HG03521 (cell line): ENCODE data around the gene RBM10.

ENCODE experiments used
- ATAC-seq: cut with Tn5 transposase; IDR thresholded peaks from one replicate; pipeline ENCODE4 v1.9.1; 2021; ENCODE audit warnings: mild to moderate bottlenecking, moderate library complexity; ENCODE audit not compliant: unreplicated experiment

Gene RBM10

GRCh38 chrX:47146936-47147859 is 2.2 kb downstream of the RBM10 start:
- ATAC-seq = no peak

DNA sequence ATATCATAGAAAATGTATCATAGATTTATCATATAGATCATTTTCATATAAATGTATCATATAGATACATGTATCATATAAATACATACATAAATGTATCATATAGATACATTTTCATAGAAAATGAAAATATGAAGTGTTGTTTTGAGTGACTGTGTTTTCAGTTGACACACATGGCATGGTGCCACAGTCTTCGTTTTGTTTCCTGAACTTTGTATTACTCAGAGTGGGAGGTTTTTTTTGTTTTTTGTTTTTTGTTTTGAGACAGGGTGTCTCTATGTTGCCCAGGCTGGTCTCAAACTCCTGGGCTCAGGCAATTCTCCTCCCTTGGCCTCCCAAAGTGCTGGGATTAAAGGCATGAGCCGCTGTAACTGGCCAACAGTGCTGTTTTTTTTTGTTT is 3.9 kb downstream of the RBM10 start:
- no peak for ATAC-seq

- ATAC-seq = no peak
Observed at GRCh38 chrX:47151435-47151834, 6.4 kb downstream of the RBM10 start.

DNA sequence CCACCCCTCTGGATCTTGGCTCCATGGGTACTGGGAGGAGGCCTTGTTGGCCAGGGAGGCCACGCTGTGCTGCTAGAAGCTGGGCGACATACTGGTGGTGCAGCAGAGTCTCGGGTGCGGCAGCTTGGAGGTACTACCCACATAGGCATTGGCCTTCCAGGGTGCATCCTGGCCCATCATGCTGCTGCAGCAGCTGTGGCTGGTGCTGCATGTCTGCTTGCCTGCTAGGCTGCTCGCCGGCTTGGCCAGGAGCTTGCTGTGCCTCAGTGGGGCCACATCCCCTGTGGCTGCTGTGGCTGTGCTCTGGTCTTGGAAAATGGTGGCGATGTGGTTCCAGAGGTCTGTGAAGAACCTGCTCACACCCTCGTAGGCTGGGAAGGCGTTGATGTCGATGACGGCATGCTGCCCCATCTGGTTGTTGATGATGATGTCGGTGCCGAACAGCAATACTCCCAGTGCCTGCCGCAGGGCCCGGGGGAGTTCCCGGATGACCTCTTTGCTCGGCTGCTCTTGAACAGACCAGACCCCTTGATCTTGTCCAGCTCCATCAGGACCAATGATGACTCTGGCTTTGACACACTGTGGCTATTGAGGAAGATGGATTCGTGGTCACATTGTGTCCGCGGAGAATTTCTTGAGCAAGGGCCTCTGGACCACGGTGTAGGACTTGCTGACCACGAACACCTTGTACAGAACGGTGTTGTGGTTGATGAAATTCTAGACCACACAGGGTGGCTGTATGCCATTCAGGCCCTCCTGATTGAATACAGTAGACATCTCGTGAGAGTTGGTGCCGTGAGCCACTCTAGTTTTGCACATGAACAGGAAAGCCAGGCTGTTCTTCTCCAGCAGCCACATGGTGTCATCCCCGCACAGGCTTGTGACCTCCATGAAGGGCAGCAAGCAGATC is 11.8 kb downstream of the RBM10 start:
- ATAC-seq = no peak

- no peak for ATAC-seq
Observed at GRCh38 chrX:47158131-47158530, 13.1 kb downstream of the RBM10 start.

DNA sequence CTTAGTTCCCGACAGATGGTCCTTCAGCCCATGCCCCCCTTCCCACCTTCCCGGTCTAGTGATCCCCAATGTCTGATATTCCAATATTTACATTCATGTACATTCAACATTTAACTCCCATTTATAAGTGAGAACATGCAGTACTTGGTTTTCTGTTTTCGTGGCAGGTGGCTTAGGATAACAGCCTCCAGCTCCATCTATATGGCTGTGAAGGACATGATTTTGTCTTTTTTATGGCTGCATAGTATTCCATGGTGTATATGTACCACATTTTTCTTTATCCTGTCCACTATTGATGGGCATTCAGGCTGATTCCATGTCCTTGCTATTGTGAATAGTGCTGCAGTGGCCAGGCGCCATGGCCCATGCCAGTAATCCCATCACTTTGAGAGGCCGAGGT is 13.8 kb downstream of the RBM10 start:
- no peak for ATAC-seq

GRCh38 chrX:47160781-47161180 is 15.8 kb downstream of the RBM10 start:
- no peak for ATAC-seq

GRCh38 chrX:47162927-47163583 is 18.0 kb downstream of the RBM10 start:
- ATAC-seq = no peak

- ATAC-seq = no peak
Observed at GRCh38 chrX:47164420-47164819, 19.4 kb downstream of the RBM10 start.

DNA sequence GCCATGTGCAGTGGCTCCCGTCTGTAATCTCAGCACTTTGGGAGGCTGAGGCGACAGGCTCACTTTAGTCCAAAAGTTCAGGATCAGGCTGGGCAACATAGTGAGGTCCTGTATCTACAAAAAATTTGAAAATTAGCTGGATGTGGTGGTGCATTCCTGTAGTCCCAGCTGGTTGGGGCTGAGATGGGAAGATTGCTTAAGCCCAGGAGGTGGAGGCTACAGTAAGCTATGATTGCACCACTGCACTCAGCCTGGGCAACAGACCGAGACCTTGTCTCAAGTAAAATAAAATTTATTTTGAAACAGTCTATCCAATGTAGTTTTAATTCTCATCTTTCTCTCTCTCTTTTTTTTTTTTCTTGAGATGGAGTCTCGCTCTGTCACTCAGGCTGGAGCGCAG is 21.1 kb downstream of the RBM10 start:
- no peak for ATAC-seq

DNA sequence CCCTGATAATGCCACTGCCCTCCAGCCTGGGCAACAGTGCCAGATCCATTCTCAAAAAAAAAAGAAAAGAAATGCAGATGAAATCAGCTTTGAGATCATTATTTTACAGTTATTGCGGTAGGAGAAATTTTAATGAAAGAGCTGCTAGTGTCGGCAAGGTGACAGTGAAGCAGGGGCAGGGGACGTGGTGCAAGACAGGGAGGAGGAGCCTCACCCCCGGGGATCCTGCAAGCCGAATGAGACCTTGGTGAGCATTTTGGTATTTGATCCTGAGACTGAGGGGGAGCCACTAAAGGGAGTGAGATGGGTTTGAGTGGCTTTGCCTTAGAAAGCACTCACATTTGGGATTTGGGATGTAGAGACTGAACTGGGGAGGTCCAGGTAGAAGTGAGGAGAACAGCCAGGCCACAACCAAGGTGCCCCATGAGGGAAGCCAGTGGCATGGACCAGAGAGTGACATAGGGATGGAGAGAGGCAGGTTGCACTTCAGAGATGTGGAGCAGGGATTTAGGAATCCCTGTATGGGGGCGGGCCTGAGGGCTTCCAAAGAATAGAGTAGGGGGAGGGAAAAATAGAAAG is 23.6 kb downstream of the RBM10 start:
- no peak for ATAC-seq

DNA sequence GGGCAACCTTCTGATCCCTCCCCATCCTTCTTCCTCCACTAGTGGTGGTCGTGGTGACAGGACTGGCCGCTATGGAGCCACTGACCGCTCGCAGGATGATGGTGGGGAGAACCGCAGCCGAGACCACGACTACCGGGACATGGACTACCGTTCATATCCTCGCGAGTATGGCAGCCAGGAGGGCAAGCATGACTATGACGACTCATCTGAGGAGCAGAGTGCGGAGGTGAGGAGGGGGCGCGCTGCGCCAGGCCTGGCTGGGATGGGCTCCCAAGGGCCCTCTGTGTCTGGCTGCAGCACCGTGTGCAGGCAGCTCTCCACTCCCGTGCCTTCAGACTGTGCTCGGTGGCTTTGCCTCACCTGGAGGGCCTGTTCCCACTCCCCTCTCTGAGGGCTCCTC is 24.3 kb downstream of the RBM10 start:
- no peak for ATAC-seq

DNA sequence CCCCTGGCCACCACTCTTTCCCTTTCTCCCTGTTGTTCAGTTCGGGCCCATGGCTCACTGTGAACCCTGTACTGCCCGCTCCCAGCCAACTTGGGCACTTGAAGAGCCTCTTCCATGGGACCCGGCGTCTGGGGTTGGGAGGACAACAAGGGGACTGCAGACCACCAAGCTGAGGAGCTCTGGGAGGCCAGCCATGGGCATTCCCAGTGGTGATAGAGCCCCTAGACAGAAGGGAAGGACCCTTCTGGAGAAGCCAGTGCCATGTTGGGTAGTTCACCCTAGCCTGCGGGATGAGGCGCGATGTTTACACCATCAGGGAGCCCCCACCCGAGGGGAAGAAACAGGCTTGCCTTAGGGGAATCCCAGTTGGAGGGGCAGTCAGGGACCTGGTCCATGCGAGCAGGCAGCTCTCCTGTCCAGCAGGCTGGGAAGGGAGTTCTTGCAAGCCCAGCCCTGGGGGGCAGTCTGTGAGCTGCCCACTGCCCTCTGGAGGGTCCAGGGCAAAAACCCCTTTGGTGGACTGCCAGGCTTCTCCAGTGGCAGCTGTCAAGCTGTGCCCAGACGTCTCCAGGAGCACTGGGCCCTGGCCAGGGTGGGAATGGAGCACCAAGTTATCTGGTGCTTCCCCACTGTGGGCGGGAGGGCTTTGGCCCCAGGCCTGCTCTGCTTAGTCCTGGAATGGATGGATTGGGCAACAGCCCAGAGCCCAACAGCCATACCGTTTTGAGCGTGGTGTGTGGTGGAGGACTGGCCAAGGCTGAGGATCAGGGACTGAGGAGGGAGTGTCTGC is 24.9 kb downstream of the RBM10 start:
- no peak for ATAC-seq

- ATAC-seq = no peak
Observed at GRCh38 chrX:47170861-47171692, 26.1 kb downstream of the RBM10 start.

GRCh38 chrX:47171996-47172395 is 27.0 kb downstream of the RBM10 start:
- no peak for ATAC-seq

- no peak for ATAC-seq
Observed at GRCh38 chrX:47172549-47172948, 27.5 kb downstream of the RBM10 start.

- ATAC-seq = no peak
Observed at GRCh38 chrX:47172971-47173792, 28.2 kb downstream of the RBM10 start.

GRCh38 chrX:47174376-47174775 is 29.4 kb downstream of the RBM10 start:
- no peak for ATAC-seq
